Common myeloid progenitor, CD34-positive (primary cell): ENCODE data around the gene MKRN2.
"Not testable (repeated sequence)": the region's sequence is repeated elsewhere in the genome, so short reads cannot be mapped to it uniquely, and the experiment has no call there.

Source experiments
- CTCF ChIA-PET: fragments of 350-600 bp; sonication (Branson Sonifier 250); formaldehyde crosslinking; loops from one replicate; lab custom pipeline; 2021; ENCODE audit warnings: antibody characterized with exemption; lab: Charles Lee
- POLR2A ChIA-PET: fragments of 350-600 bp; sonication (Branson Sonifier 250); formaldehyde crosslinking; loops from one replicate; lab custom pipeline; 2021; ENCODE audit warnings: antibody characterized with exemption; lab: Charles Lee
- DNase-seq, 3 donors: peaks; one replicate each; pipeline versions ENCODE4 v3.0.0 to v3.0.0-alpha.2; 2013
- H3K27ac ChIP-seq, 2 experiments: 1 replicate in 1 of 2; 2 replicates in 1 of 2; pipeline ENCODE4 v1.7.0; 2013; ENCODE audit warnings: inconsistent platforms in 2 of 2, low read length in 2 of 2, mild to moderate bottlenecking in 2 of 2, low read depth in 1 of 2, moderate library complexity in 1 of 2; ENCODE audit not compliant: severe bottlenecking in 2 of 2, insufficient read depth in 1 of 2, poor library complexity in 1 of 2
- H3K27me3 ChIP-seq, 5 experiments: replicated peaks in 2 of 5; 1 replicate in 3 of 5; 2 replicates in 2 of 5; pipeline versions ENCODE4 v1.6.1 to v1.7.0; 2013; ENCODE audit warnings: low read length in 4 of 5, mild to moderate bottlenecking in 2 of 5, moderate library complexity in 2 of 5, inconsistent platforms in 1 of 5; ENCODE audit not compliant: insufficient read depth in 5 of 5, control insufficient read depth in 4 of 5
- H3K36me3 ChIP-seq, 4 experiments: 1 replicate in 2 of 4; 2 replicates in 2 of 4; pipeline versions ENCODE4 v1.6.1 to v1.7.0; 2013; ENCODE audit warnings: low read length in 3 of 4, control low read depth in 1 of 4, mild to moderate bottlenecking in 1 of 4; ENCODE audit not compliant: control insufficient read depth in 4 of 4, insufficient read depth in 4 of 4
- H3K4me1 ChIP-seq, 4 experiments: 1 replicate in 3 of 4; 2 replicates in 1 of 4; pipeline versions ENCODE4 v1.6.1 to v1.7.1; 2013; ENCODE audit warnings: low read length in 3 of 4, mild to moderate bottlenecking in 3 of 4, control low read depth in 1 of 4, inconsistent platforms in 1 of 4, moderate library complexity in 1 of 4; ENCODE audit not compliant: control insufficient read depth in 4 of 4, insufficient read depth in 4 of 4; ENCODE audit errors: control extremely low read depth in 1 of 4
- H3K4me3 ChIP-seq, 7 experiments: 1 replicate in 4 of 7; 2 replicates in 3 of 7; pipeline versions ENCODE4 v1.5.1 to v1.7.0; 2013; ENCODE audit warnings: mild to moderate bottlenecking in 7 of 7, low read length in 6 of 7, moderate library complexity in 6 of 7, inconsistent platforms in 2 of 7, low read depth in 2 of 7, control low read depth in 1 of 7; ENCODE audit not compliant: insufficient read depth in 4 of 7, control insufficient read depth in 1 of 7; ENCODE audit errors: extremely low read depth in 1 of 7
- H3K9me3 ChIP-seq, 5 experiments: 1 replicate in 4 of 5; 2 replicates in 1 of 5; pipeline versions ENCODE4 v1.6.1 to v1.7.1; 2013; ENCODE audit warnings: low read length in 4 of 5, mild to moderate bottlenecking in 2 of 5, inconsistent platforms in 1 of 5, low read depth in 1 of 5, moderate library complexity in 1 of 5; ENCODE audit not compliant: control insufficient read depth in 4 of 5, insufficient read depth in 2 of 5; ENCODE audit errors: control extremely low read depth in 1 of 5
- WGBS: methylation state at CpG from one replicate; pipeline ENCODE4 v1.1.5; 2013; ENCODE audit not compliant: insufficient coverage; 5-methylcytosine and 5-hydroxymethylcytosine counted together

MKRN2 gene

GRCh38 chr3:12630292-12630691 lies 73.4 kb downstream of the MKRN2 start:
- ChIA-PET POLR2A (no interaction called here), CTCF (no interaction called here)
- no peak for DNase-seq
- H3K4me3 ChIP-seq = no peak overlapping the region
- 100% methylated on average over 2 of the region's 2 CpGs for WGBS
- H3K27ac ChIP-seq = no peak overlapping the region
- H3K36me3 ChIP-seq = peaks cover 0 to 8% (median 0%) of the 10 kb centered on the region in 4 experiments
- no peaks in the 10 kb centered on the region for H3K27me3 ChIP-seq
- peaks cover 2 to 19% (median 11%) of the 10 kb centered on the region in 4 experiments for H3K4me1 ChIP-seq
- H3K9me3 ChIP-seq = no peaks in the 10 kb centered on the region

DNA sequence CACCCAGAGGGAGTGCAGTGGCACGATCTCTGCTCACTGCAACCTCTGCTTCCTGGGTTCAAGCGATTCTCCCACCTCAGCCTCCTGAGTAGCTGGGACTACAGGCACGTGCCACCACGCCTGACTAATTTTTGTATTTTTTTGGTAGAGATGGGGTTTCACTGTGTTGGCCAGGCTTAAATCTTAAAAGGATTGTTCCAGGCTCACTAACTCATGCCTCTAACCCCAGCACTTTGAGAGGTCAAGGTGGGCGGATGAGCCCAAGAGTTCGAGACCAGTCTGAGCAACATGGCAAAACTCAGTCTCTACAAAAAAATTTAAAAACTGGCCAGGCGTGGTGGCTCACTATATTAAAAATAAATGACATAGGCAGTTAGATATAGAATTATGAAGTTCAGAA lies 74.0 kb downstream of the MKRN2 start:
- H3K4me3 ChIP-seq, POLR2A ChIA-PET, H3K27me3 ChIP-seq, CTCF ChIA-PET, H3K36me3 ChIP-seq, H3K27ac ChIP-seq, H3K9me3 ChIP-seq, DNase-seq: not testable (repeated sequence)
- 97% methylated on average over 5 of the region's 7 CpGs for WGBS
- peaks cover 0 to 15% (median 6%) of the 10 kb centered on the region in 4 experiments for H3K4me1 ChIP-seq

GRCh38 chr3:12632523-12632922 lies 75.6 kb downstream of the MKRN2 start:
- no peaks in the 10 kb centered on the region for H3K27me3 ChIP-seq
- no peaks in the 10 kb centered on the region for H3K9me3 ChIP-seq
- H3K36me3 ChIP-seq = peaks cover 0 to 10% (median 1%) of the 10 kb centered on the region in 4 experiments
- H3K4me1 ChIP-seq = peaks cover 0 to 5% (median 0%) of the 10 kb centered on the region in 4 experiments
- H3K4me3 ChIP-seq = no peak overlapping the region
- POLR2A ChIA-PET = no interaction called here
- peak overlapping the region in 1 of 2 experiments; percentile 16 for H3K27ac ChIP-seq
- CTCF ChIA-PET = interaction anchor here (0.6 to 1.0 kb wide), 3 partner anchors 17 to 57 kb away, joined by 3 read pairs; no protein-coding TSS in a partner anchor
- 64% methylated on average over 2 of the region's 2 CpGs for WGBS
- DNase-seq = no peak

- WGBS = 100% methylated on average over 3 of the region's 4 CpGs
- CTCF ChIA-PET = interaction anchor here (0.6 to 1.0 kb wide), 4 partner anchors 17 to 327 kb away, joined by 3 read pairs; no protein-coding TSS in a partner anchor
Measured at GRCh38 chr3:12633108-12633507, 76.2 kb downstream of the MKRN2 start.

More at GRCh38 chr3:12633108-12633507, 76.2 kb downstream of the MKRN2 start:
- Histone ChIP-seq H3K27me3 (no peaks in the 10 kb centered on the region), H3K4me1 (peaks cover 0 to 3% (median 0%) of the 10 kb centered on the region in 4 experiments), H3K9me3 (no peaks in the 10 kb centered on the region), H3K36me3 (peaks cover 0 to 10% (median 1%) of the 10 kb centered on the region in 4 experiments), H3K27ac (peak overlapping the region in 1 of 2 experiments; percentile 16), H3K4me3 (no peak overlapping the region)
- POLR2A ChIA-PET = no interaction called here
- no peak for DNase-seq
